Activated effector memory CD4-positive, alpha-beta T cell treated with Interleukin-2 at 50 U/mL for 16 hours (primary cell): ENCODE results near the gene ITSN1.
"Not testable (repeated sequence)": the region's sequence is repeated elsewhere in the genome, so short reads cannot be mapped to it uniquely, and the experiment has no call there.

Source experiments
- DNase-seq: peaks from one replicate; pipeline ENCODE4 v3.0.0-alpha.2; 2020

ITSN1 gene

DNA sequence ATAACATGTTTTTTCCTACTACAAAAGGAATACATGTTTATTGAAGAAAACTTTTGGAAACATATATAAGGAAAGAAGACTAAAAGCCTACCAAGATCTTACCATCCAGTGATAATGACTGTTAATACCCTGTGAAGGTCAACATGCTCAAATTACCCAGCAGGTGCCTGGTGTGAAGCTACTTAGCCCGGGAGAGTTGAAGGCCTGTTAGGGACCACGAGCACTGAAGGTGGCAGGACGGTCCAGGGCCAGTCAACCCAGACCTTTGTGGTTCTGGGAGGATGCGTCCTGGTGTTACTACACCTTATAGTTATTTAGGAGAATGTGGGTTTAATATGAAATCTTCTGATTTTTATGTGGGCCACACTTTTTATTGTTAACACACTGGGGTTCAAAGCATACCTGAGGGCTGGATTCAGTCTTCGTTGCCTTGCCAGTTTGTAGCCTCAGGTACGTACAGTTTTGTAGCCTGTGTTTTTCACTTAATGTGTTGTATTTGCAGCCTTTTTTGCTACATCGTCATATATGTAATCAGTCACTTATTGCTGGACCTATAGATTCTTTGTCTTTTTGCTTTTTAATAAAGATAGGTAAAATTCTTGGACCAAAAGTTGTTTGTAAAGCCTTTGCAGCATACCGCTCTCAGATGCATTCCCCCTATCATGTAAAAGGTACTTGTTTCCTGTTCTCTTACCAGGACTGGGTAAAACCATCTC is 9.8 kb downstream of the ITSN1 start:
- DNase-seq = no peak

DNA sequence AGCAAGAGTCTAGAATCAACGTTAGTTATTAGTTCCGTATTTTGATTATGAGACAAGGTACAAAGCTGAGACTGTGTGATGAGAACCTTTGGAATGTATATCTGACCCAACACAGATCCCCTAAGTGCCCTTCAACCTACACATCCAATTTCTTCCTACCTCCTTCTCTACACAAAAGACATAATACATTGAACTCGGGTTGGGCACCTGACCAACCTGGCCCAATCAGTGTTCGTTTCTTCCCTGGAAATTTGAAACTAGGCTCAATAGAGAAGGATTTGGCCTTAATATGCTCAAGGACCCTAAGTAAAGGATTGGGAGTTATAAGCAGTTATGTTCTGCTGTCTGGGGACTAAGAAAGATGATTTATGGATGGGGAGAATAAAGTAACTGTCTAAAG is 12.1 kb downstream of the ITSN1 start:
- DNase-seq = no peak

DNA sequence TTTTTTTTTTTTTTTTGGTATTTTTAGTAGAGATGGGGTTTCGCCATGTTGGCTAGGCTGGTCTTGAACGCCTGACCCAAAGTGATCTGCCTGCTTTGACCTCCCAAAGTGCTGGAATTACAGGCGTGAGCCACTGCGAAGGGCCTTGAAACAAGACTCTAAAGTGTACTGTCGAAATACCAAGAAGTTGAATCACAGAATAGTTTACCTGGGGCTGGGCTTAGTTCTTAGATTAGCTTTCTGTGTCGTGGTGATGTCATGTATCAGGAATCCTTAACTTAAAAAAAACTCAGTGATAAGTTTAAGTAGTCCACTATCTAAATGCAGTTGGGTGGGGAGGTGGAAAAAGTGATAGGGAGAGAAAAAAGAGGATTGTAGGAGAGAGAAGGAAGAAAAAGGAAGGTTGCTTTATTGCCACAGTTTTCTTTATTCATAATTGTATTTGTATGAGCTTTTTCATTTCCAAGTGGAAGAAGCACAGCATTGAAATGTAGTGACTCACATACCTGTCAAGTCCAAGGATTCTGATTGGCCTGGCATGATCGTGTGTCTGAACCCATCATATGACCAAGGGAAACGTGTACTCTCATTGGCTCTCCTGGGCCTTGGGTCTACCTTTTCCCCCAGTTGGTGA is 13.4 kb downstream of the ITSN1 start:
- DNase-seq = no peak

DNA sequence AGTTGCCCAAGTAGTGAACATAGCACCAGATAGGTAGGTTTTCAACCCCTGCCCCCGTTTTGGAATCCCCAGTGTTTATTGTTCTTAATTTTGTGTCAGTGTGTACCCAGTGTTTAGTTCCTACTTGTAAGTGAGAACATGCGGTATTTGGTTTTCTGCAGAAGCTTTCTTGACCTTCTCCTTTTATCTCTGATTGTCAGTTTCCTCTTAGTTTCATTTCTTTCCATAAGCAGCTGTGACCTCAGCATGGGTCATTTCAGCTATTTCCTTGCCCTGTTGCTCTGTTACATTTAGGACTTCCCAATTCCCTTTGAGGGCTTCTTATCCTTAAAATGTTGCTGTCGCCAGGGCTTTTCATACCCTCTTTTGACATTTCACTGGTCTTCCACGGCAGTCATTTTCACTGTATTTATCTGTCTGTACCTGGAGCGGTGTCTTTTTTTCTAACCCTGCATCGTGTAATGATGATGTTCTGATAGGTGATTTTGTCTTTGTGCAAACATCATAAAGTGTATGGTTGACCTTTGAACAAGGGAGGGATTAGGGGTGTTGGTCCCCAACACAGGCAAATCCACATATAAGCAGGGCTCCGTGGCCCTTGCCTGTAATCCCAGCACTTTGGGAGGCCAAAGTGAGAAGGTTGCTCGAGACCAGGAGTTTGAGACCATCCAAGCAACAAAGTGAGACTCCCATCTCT is 15.0 kb downstream of the ITSN1 start:
- no peak for DNase-seq

DNA sequence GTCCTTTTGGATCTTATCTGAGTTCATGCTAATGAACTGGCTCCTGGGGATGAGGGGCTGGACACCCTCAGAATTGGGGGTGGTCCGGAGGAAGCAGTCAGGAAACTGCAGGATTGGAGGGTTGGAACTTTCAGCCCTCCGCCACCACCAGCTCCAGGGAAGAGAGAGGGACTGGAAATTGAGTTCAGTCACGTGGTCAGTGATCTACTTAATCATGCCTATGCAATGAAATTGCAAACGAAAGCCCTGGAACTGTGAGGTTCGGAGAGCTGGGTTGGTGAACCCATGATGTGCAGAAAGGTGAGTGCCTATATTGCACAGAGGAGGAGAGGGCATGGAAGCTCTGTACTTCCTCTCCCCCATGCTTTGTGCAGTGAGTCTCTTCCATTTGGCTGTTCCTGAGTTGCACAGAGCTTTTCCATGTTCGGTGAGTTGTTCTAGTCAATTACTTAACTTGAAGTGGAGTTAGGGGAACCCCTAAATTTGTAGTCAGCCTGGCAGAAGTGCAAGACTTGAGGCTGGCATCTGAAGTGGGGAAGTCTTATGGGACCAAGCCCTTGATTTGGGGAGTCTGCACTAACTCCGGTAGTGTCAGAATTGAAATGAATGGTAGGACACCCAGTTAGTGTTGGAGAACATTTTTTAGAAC is 16.7 kb downstream of the ITSN1 start:
- no peak for DNase-seq

DNA sequence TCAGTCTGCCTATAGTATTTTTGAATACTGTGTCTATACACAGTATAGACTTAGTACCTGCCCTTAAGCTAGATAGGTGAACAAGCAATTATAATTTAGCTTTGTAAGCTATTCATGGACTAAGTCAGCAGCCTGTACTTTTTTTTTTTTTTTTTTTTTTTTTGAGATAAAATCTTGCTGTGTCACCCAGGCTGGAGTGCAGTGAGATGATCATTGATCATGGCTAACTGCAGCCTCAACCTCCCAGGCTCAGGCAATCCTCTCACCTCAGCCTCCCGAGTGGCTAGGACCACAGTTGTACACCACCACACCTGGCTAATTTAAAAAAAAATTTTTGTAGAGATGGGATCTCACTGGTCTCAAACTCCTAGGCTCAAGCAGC is 17.3 kb downstream of the ITSN1 start:
- no peak for DNase-seq

DNA sequence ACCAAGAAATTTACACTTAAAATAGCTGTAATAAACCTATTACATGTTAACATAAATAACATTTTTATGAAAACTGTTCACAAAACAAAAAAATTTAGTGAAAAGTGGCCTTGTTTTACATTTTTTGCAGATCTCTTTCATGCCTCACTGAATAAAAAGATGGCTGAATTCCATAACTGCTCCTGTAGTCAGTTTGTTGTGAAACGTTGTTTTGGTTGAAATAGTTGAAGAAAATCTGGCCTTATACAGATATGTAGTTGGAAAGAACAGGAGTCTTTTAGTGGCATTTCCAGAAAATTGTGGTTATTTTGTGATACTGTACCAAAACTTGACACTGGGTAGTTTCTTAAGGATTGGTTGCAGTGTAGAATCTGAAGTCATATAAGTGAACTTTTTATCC is 18.1 kb downstream of the ITSN1 start:
- no peak for DNase-seq

DNA sequence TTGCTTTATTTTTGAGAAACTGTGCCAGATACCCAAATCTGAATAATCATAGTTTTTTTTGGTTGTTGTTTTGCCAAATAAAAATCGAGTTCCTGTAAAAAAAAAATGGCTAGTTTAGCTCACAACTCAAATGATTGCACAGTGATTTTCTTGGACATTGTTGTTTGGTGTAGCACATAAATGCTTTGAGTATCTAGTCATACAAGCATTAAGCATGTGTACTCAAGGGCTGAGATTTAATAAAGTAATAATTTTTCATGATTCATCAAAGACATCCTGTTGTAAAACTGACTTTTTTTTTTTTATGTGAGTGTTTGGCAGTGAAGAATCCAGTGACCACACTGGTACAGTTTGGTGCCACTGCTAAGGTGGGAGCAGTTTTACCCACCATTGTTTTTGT is 18.8 kb downstream of the ITSN1 start:
- no peak for DNase-seq

DNA sequence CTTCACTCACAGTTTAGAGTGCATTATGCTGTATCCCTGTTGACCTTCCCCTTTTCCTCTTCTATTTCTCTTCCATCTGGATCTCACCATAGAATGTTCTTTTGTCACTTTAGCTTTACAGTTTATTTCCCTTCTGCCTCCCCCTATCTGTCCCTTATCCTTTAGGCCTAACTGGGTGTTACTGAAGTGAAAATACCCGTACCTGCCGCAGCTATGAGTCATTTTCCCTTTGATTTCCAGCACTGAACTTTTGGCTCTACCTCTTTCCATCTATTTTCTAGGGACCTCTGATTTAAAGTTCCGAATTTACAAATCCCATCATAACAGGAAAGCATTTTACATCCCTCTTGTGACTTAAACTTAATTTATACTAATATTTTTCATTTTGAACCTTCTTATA is 19.7 kb downstream of the ITSN1 start:
- DNase-seq = no peak

DNA sequence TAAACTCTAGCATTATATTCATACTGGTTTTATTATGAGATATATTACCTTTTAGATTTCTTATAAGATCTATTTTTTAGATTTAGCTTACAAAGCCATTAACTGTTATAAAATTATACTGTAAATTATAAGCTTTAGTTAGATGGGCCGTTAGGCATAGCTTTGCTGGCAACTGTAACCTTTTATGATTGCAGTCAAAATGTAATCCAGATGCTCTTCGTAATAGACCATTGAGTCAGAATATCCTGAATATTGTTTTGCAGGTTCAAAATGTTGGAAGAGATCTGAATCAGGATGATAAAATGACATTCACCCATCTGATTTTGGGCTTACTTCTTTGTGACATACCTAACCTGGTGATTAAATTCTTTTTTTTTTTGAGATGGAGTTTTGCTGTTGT is 20.9 kb downstream of the ITSN1 start:
- no peak for DNase-seq

DNA sequence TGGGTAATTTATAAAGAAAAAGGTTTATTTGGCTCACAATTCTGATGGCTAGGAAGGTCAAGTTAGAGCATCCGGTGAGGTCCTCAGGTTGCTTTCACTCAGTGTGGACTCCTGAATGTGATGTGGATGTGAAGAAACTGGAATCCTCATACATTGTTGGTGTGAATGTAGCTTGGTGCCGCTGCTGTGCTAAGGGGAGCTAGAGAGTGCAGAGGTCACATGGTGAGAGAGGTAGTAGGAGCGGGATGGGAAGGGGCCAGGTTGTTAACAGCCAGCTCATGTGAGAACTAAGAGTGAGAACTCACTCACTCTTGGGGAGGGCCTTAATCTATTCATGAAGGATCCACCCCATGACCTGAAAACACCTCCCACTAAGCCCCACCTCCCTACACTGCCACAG is 21.8 kb downstream of the ITSN1 start:
- no peak for DNase-seq

DNA sequence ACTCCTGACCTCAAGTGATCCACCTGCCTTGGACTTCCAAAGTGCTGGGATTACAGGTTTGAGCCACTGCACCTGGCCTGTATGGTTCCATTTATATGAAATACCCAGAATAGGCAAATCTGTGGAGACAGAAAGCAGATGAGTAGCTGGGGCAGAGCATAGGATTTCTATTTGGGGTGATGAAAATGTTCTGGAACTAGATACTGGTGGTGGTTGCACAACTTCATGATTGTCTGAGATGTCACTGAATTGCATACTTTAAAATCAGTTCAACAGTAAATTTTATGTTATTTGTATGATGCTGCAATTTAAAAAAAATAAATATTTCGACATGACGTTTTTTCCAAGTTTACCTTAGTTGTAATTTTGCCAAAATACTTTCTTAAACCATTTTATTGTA is 23.9 kb downstream of the ITSN1 start:
- no peak for DNase-seq

DNA sequence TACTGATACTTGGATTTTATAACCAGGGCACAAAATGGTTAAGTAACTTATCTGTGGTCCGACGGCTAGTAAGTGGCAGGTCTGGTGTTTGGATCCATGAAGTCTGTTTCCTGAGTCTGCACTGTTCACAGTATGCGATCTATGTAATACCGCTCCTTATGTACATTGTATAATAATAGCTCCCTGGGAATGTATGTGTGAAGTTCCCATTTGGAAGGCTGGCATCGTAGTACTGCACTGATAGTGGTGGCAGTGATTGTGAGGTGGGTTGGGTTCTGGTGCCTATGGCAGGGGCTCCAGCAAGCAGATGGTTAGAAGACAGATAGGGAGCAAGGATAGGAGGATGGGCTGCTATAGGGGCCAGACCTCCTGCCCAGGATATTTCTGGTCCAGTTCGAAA is 25.3 kb downstream of the ITSN1 start:
- no peak for DNase-seq

DNA sequence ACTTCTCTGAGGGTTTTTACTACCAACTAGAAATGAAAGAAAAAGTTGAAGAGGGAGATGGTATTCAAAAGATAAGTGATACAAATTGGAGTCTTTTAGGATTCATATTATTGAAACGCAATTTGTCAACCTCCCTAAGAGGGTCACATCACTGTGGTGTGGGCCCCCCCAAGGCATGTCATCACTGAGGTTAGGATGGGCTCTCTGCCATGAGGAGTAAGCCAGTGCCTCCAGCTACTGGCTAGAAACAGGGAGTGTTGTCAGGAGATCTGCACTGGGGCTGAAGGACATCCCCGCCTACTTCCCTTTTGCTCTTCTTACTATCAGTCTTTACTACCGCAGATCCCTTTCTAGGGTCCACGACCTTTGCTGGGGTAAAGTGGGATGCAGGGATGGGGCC is 25.9 kb downstream of the ITSN1 start:
- no peak for DNase-seq

DNA sequence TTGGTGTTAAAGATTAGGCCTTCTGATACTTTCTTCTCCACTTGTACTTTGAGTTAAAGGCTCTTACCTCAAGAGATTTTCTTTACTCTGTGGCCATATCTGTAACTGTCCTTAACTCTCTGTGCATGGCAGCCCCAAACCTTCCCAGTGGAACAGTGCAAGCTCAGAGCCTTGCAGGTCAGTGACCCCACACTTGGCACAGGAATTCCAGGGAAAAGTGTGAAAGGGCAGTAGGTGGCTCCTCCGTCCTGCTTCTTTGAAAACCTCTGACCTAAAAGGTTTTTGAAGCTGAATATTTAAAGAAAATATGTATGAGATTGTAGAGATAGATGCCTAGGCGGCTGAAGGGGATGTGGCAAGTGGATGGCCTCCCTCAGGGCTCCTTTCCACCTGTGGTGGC is 26.3 kb downstream of the ITSN1 start:
- no peak for DNase-seq

DNA sequence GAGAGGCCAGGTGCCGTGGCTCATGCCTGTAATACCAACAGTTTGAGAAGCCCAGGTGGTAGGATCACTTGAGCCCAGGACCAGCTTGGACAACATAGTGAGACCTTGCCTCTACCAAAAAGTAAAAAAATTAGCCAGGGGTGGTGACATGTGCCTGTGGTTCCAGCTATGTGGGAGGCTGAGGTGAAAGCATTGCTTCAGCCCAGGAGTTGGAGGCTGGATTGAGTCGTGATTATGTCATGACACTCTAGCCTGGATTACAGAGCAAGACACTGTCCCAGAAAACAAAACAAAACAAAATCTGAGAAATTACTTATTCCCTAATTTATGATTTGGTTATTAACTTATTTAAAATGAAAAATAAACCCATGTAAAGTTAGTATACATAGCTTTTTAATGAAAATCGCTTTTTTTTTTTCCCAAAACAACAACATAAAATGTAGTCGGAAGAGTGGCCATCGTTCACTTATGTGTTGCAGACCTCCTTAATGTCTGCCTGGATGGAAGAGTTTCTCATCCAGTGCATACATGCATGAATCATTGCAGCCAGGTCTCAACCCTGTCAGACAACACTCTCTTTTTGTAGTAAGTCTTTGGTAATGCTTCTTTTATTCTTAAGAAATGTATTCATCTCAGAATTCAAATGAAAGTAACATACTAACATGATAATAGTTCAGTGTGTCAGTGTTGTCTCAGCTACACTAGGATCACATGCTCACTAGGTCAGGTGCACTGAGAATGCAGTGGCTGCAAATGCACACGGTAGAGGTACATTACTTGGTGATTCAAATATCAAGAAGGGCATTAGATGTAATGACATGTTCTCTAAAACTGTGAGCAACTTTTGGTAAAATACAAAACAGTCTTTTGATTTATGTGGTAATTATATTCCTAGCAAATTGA is 28.0 kb downstream of the ITSN1 start:
- no peak for DNase-seq

DNA sequence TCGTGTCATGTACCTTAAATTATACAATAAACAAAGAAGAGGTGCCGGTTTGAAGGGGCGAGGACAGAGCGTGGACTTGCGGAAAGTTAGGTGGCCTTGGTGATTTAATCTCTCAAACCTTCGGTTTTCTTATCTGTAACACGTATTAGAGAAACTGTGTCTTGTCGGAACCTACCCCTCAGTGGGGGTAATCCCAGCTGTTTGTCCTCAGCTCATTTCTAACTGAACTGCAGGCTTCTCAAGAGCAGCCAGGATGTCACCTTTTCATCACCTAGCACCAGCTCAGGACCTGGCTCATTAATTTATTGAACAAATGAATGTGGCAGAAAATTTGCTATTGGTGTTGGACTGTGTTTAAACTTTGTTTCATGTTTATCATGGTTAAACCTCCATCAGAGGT is 31.2 kb downstream of the ITSN1 start:
- DNase-seq = no peak

DNA sequence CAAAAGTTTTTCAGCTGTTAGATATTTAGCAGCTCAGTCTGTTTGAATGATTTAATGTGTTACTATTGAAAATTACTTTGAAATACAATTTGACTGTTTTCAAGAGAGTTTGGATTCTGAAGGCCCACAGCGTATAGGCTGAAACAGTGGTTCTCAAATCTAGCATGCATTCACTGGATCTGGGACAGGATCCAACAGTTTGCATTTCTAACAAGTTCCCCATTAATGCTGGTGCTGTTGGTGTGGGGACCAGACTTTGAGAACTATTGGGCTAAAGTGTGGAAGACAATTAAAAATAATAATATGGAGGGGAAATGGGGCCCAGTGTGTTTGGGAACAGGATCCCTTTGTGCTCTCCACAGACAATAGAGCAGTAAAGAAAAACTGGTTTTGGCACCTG is 31.9 kb downstream of the ITSN1 start:
- DNase-seq = no peak

DNA sequence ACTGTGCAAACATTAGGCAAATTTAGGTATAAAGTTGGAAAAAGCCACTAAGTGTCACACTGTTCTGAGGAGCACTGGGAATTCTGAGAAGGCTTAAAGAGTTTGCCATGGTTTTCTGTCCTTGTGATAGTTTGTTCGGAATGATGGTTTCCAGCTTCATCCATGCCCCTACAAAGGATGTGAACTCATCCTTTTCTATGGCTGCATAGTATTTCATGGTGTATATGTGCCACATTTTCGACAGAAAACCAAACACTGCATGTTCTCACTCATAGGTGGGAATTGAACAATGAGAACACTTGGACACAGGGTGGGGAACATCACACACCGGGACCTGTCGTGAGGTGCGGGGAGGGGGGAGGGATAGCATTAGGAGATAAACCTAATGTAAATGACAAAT is 34.4 kb downstream of the ITSN1 start:
- not testable (repeated sequence) for DNase-seq

DNA sequence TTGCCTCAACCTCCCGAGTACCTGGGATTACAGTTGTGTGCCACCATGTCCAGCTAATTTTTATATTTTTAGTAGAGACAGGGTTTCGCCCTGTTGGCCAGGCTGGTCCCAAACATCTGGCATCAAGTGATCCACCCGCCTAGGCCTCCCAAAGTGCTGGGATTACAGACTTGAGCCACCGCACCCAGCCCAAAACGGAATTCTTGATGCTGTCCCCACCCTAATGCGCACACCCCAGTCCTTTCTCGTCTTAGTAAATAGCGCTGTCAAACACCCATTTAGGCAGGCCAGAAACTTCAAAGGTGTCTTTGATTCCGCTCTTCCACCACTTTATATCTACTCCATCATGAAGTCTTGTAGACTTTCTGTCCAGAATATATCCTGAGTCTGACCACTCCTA is 35.1 kb downstream of the ITSN1 start:
- no peak for DNase-seq

DNA sequence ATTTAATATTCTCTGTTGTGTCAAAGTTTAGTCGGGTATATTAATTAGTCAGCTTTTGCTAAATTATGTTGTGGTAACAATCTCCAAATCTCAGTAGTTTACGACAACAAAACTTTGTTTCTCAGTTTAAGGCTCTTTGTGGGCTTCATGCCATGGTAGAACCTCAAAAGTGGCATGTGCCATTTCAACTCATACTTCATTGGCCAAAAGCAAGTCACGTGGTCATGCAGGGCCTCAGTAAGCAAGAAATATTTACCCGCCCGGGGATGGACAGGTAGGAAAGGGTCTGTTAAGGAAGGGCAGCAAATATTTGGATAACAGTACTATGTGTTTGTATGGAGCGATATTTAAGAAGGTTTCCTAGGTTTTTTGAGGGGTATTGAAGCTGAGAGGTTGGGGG is 38.6 kb downstream of the ITSN1 start:
- DNase-seq = no peak

DNA sequence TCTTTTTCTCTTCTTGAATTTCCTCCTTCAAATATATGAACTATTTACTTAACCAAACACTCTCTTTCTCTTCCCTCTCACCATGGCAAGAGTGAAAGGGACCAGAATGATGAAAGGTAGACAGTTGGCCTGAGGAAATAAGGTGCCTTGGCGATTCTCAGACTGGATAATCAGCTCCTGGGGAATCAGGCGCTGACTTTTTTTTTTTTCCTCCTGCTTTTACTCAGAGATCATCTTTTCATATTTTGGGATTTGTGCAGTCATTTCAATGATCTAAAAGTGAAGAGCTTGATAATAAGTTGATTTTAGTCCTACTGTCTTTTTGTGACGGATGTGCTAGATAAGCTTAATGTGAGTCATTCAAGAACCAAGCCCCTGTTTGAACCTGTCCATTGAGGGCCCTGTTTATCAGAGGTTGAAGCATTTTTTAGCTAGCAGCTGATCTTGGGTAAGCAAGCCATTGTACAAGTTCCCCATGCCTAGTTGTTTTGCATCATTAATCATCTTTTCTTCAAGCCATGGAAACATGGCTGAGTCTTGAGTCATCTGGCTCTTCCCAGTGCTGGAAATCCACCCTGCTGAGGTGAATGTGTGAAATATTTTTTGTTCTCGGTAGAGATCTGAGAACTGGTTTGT is 40.8 kb downstream of the ITSN1 start:
- DNase-seq = no peak
